HG03175 (cell line): ENCODE data around the gene HSF2BP.
A peak's percentile ranks its signal among the peaks of the same experiment; 100 is the strongest.
"Not testable (repeated sequence)": the region's sequence is repeated elsewhere in the genome, so short reads cannot be mapped to it uniquely, and the experiment has no call there.

ENCODE experiments used
- ATAC-seq: cut with Tn5 transposase; IDR thresholded peaks from one replicate; pipeline ENCODE4 v1.9.1; 2021; ENCODE audit warnings: mild to moderate bottlenecking, moderate library complexity; ENCODE audit not compliant: unreplicated experiment

HSF2BP gene

GRCh38 chr21:43652616-43653015 is 6.7 kb downstream of the HSF2BP start:
- ATAC-seq, result no peak

GRCh38 chr21:43651926-43652325 is 7.4 kb downstream of the HSF2BP start:
- ATAC-seq, result not testable (repeated sequence)

- ATAC-seq, result no peak
These were observed 11.1 kb downstream of the HSF2BP start for GRCh38 chr21:43648171-43648570.

GRCh38 chr21:43646550-43647260 is 12.6 kb downstream of the HSF2BP start:
- ATAC-seq, result peak; percentile 66

GRCh38 chr21:43645976-43646375 is 13.3 kb downstream of the HSF2BP start:
- no peak for ATAC-seq

GRCh38 chr21:43645136-43645891 is 14.0 kb downstream of the HSF2BP start:
- ATAC-seq, result no peak

- ATAC-seq, result no peak
These were observed 14.7 kb downstream of the HSF2BP start for GRCh38 chr21:43644609-43645008.

GRCh38 chr21:43644071-43644470 is 15.2 kb downstream of the HSF2BP start:
- ATAC-seq, result no peak

- ATAC-seq, result no peak
These were observed 16.1 kb downstream of the HSF2BP start for GRCh38 chr21:43643193-43643592.

GRCh38 chr21:43640400-43640799 is 18.9 kb downstream of the HSF2BP start:
- no peak for ATAC-seq

- no peak for ATAC-seq
These were observed 19.6 kb downstream of the HSF2BP start for GRCh38 chr21:43639470-43640353.

- no peak for ATAC-seq
These were observed 21.6 kb downstream of the HSF2BP start for GRCh38 chr21:43637530-43638158.

- ATAC-seq, result no peak
These were observed 23.9 kb downstream of the HSF2BP start for GRCh38 chr21:43635436-43635835.

GRCh38 chr21:43634618-43635017 is 24.7 kb downstream of the HSF2BP start:
- no peak for ATAC-seq

- no peak for ATAC-seq
These were observed 26.8 kb downstream of the HSF2BP start for GRCh38 chr21:43632373-43632905.

GRCh38 chr21:43631411-43632107 is 27.7 kb downstream of the HSF2BP start:
- ATAC-seq, result no peak

GRCh38 chr21:43627527-43627926 is 31.8 kb downstream of the HSF2BP start:
- no peak for ATAC-seq

- no peak for ATAC-seq
These were observed 32.9 kb downstream of the HSF2BP start for GRCh38 chr21:43626390-43626789.

GRCh38 chr21:43624339-43624738 is 34.9 kb downstream of the HSF2BP start:
- no peak for ATAC-seq

GRCh38 chr21:43623588-43623987 is 35.7 kb downstream of the HSF2BP start:
- no peak for ATAC-seq
